Measurements from ENCODE around the gene SNF8. TPM values are rescaled to one million over a fixed set of nuclear protein-coding genes. Genes with fewer than 3 reads are reported as not detected.

The SNF8 gene
- 61.3 and 87.0 TPM in 2 replicates for total RNA-seq

DNA sequence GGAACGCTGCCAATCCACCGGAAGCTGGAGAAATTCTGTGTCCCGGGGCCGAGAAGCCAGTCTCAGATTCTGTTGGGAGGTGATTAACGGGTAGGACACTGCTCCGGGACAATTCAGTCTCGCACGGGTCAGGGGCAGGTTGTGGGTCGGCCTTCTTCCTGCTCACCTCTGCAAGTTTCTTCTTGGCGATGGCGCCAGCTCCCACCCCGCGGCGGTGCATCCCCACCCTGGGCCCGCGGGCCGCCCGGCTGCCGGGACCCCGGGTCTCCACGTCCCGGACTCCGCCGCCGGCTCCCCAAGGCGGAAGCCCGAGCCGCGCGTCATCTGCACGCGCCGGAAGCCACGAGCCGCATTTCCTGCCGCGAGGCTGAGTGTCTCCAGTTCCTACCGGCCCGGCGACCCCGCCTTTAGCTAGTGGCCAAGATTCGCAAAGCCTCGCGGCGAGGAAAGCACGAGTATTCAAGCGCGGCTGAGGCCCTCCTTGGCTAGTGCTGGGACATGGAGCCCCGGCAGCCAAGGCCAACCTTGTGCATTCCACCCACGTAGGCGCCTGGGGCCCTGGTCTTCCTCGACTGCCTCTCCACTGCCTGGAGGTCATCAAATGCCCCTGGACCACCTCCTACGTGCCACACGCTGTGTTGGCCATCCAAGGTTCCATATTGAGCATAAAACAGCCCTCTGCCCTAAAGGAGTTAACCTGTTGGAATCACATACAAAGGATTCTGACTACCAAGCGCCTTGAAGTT lies at the start of gene SNF8:
SNF8 (minus strand) TSS at position 328 of the 746 bp plus-strand sequence; CDS start at position 220, 108 bp downstream.
- DNase-seq (ENCODE audit: low read depth) = peak; percentile 90
- peak within 1 kb of the TSS; percentile 94 for H3K4me3 ChIP-seq (ENCODE audit: low read depth, low read length)
- TF ChIP-seq, protein P1, sequence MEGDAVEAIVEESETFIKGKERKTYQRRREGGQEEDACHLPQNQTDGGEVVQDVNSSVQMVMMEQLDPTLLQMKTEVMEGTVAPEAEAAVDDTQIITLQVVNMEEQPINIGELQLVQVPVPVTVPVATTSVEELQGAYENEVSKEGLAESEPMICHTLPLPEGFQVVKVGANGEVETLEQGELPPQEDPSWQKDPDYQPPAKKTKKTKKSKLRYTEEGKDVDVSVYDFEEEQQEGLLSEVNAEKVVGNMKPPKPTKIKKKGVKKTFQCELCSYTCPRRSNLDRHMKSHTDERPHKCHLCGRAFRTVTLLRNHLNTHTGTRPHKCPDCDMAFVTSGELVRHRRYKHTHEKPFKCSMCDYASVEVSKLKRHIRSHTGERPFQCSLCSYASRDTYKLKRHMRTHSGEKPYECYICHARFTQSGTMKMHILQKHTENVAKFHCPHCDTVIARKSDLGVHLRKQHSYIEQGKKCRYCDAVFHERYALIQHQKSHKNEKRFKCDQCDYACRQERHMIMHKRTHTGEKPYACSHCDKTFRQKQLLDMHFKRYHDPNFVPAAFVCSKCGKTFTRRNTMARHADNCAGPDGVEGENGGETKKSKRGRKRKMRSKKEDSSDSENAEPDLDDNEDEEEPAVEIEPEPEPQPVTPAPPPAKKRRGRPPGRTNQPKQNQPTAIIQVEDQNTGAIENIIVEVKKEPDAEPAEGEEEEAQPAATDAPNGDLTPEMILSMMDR (IDR thresholded peaks at IDR 0.05; ENCODE audit: insufficient read depth, low read depth, low read length) = no peak

- DNase-seq (ENCODE audit: low read depth) = no peak
- no peak overlapping the region for H3K4me3 ChIP-seq (ENCODE audit: low read depth, low read length)
- TF ChIP-seq, protein P1 (IDR thresholded peaks at IDR 0.05; ENCODE audit: insufficient read depth, low read depth, low read length) = no peak
Measured at GRCh38 chr17:48993951-48994350, 49.3 kb upstream of the SNF8 start.

DNA sequence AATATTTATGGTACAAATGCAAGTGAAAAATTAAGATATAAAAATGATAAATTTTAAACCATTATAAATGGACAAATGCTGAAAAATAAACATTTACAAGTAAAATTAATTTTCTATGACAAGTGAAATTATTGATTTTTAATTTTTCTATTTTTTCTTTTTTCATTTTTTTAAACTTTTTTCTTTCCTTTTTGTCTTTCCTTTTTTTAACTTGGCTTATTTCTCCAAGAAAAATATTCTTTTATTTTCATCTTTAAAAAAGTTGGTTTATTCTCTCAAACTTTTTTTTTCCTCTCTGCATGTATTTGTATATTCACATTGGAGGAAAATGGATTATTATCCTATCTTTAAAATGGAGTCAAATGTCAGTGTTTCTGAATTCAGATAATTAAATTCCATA lies 48.7 kb upstream of the SNF8 start:
- DNase-seq (ENCODE audit: low read depth) = no peak
- TF ChIP-seq, protein P1 (IDR thresholded peaks at IDR 0.05; ENCODE audit: insufficient read depth, low read depth, low read length) = no peak

DNA sequence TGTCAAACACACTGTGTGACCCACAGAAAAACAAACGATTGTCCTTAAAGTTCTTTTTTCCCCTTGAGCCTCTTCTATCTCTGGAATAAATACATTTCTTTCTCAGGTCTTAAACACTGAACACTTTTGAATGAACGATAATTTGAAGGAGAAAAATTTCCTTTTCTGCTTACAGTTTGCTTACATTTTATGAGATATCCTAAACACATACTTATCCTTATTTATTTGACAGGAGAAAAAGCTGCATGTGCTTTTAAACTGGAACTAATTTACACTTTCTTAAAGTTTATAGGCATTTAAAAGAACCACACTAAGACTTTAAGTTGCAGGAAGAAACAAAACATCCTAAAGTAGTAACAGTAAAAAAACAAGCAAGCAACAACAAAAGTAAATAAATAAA lies 47.8 kb upstream of the SNF8 start:
- H3K4me3 ChIP-seq (ENCODE audit: low read depth, low read length) = no peak overlapping the region
- TF ChIP-seq, protein P1 (IDR thresholded peaks at IDR 0.05; ENCODE audit: insufficient read depth, low read depth, low read length) = no peak
- DNase-seq (ENCODE audit: low read depth) = no peak

More for the DNA sequence above, 48.7 kb upstream of the SNF8 start:
- H3K4me3 ChIP-seq (ENCODE audit: low read depth, low read length) = no peak overlapping the region

GRCh38 chr17:48990882-48991357 lies 46.3 kb upstream of the SNF8 start:
- DNase-seq (ENCODE audit: low read depth) = no peak
- TF ChIP-seq, protein P1 (IDR thresholded peaks at IDR 0.05; ENCODE audit: insufficient read depth, low read depth, low read length) = no peak
- no peak overlapping the region for H3K4me3 ChIP-seq (ENCODE audit: low read depth, low read length)

GRCh38 chr17:48989100-48989499 lies 44.5 kb upstream of the SNF8 start:
- no peak overlapping the region for H3K4me3 ChIP-seq (ENCODE audit: low read depth, low read length)
- TF ChIP-seq, protein P1 (IDR thresholded peaks at IDR 0.05; ENCODE audit: insufficient read depth, low read depth, low read length) = no peak
- no peak for DNase-seq (ENCODE audit: low read depth)

Data from fibroblast of villous mesenchyme (primary cell).